GM18951 (cell line): ENCODE results near the gene HAAO.

Experiments
- POLR2A ChIP-seq: IDR thresholded peaks from 4 replicates; pipeline ENCODE4 v1.6.1; 2011; ENCODE audit warnings: mild to moderate bottlenecking; ENCODE audit not compliant: insufficient read length, insufficient read depth; ENCODE audit errors: extremely low read depth
- in situ Hi-C: fragments of 300-500 bp; cut with MboI; formaldehyde crosslinking; loops from one replicate; pipeline ENCODE4 v1.12.0; 2022; ENCODE audit warnings: low sequenced_read_pairs, mixed read lengths, inconsistent platforms; ENCODE audit not compliant: unreplicated experiment

The HAAO gene

DNA sequence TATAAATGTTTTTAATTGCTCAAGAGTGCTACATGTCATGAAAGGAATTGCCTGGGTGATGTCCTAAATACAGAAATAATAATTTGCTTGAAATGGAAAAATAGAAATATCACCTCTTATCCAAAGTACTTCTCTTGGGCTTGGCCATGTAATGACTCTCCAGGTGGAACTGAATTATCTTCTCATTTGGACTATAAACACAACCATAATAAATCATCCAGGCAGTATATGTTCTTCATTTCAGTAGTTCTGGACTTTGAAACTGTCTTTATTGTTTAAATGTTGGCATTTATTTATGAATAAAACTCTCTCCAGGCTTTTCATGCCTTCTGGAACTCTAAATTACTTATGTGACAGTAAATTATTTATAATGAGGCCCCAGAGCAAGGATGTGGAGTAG lies 68.9 kb downstream of the HAAO start:
- TF ChIP-seq POLR2A: no peak
- in situ Hi-C loops: no loop called here

DNA sequence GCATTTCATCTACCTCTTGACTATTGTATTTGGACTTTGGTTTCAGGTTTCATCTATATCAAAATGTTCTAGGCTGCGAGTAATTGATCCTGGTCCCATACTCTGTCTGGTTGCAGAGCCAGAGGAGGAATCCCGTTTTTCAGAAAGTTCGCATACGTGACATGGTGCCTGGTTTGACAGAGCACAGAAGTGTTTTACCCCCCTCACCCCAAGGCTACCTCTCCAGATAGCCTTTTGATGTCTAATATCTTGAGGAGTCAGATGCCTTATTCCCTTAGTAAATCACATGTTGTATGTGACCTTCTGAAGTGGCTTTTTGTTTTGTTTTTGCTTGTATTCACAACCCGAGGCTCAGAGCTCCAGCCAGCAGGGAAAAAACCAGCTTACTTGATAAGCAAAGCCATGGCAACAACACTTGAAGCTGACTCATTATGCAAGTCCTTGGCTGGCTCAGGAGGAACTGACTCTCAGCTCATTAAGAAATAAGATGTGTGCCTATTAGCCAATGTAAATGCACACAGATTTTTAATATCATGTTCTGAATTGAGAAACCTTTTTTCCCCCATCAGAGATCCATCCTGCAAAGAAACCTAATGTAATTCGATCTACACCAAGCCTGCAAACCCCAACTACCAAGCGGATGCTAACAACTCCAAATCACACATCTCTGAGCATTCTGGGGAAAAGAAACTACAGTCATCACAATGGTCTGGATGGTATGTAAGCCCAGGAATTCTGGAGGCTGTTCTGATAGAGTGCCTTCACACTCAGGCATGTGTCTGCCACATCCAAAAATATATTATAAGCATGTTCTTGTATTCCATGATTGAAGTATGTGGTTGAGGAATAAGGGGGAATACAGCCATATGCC lies 69.8 kb downstream of the HAAO start:
- TF ChIP-seq POLR2A: no peak
- in situ Hi-C loops: no loop called here

DNA sequence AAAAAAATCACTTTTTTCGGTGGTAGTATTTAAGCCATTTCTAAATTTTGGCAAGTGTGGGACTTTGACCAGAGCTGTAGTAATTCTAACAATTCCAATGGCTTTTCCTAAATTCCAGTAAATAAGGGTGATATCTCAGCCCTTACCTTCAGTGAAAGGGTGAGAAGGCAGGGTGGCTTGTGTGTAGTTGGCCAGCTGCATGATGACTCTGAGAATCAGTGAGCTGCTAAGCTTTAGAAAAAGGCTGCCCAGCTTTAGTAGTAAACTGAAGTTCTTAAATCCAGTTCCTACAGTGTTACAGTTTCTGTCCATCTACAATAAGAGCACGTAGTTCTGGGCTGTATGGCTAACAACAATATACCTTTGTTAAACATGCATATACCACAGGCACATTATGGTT lies 70.5 kb downstream of the HAAO start:
- in situ Hi-C loops: no loop called here
- no peak for TF ChIP-seq POLR2A
